ENCODE measurements around the gene ATP11A. TPM values are rescaled to one million over a fixed set of nuclear protein-coding genes. Genes with fewer than 3 reads are reported as not detected.

Gene ATP11A
- total and polyA plus RNA-seq, 9 of the 15 experiments (the other 6 are each of a cell fraction or from before 2014, with no cell fraction given), result 0.38 to 34.2 (median 4.2) TPM

- Histone ChIP-seq H3K4me2 (ENCODE audit: insufficient read depth, low read length) (no peak overlapping the region), H3K27me3 (ENCODE audit: control insufficient read depth in 2 of 2, insufficient read depth in 2 of 2, low read length in 2 of 2) (no peaks in the 10 kb centered on the region), H3K9me3 (replicated peaks; ENCODE audit: control insufficient read depth, insufficient read depth, low read depth, low read length) (no peaks in the 10 kb centered on the region; the same call in 1 of the 2 replicates), H3K9ac (ENCODE audit: insufficient read depth in 1 of 2, low read depth in 2 of 2, low read length in 2 of 2) (no peak overlapping the region), H3K4me1 (replicated peaks in 1 of 2; ENCODE audit: control insufficient read depth in 2 of 2, insufficient read depth in 2 of 2, low read length in 2 of 2) (peaks cover 2 to 11% of the 10 kb centered on the region in 2 experiments; a peak in 2 of 5 replicates), H3K36me3 (ENCODE audit: control insufficient read depth, insufficient read depth, low read length) (no peaks in the 10 kb centered on the region), H3K9me1 (ENCODE audit: control insufficient read depth, insufficient read depth, low read length) (no peaks in the 10 kb centered on the region), H3K79me2 (ENCODE audit: control insufficient read depth, insufficient read depth, low read length) (peaks cover 8% of the 10 kb centered on the region; the same call in 2 of the 3 replicates), H3K4me3 (no peak overlapping the region), H4K20me1 (replicated peaks; ENCODE audit: control insufficient read depth, insufficient read depth, low read length) (no peaks in the 10 kb centered on the region), H3K27ac (ENCODE audit: extremely low read depth, low read depth, low read length) (no peak overlapping the region), H2AFZ (ENCODE audit: low read depth, low read length) (no peak overlapping the region)
- no peak for TF ChIP-seq ZMIZ1 (IDR thresholded peaks at IDR 0.05; ENCODE audit: low read depth in 2 of 2, low read length in 2 of 2)
- WGBS (ENCODE audit: insufficient coverage, low coverage, missing lambda C conversion rate), result 84% methylated on average over 5 of the region's 25 CpGs
- intact Hi-C loops (cut with micrococcal nuclease) (no loop called here), in situ Hi-C loops (cut with MboI) (no loop called here)
- BruUV-seq (replicated peaks), result no TSS peak
- POLR2A ChIA-PET, result no interaction called here
- no peak for ATAC-seq
- FAIRE-seq, result no peak
- CTCF ChIA-PET (ENCODE audit: low intra/inter-chr PET ratio), result no interaction called here
- no peak for DNase-seq (ENCODE audit: extremely low read depth in 1 of 4, low spot score in 3 of 4)
Observed at GRCh38 chr13:112775791-112776279, 86.0 kb downstream of the ATP11A start.
